Measurements from ENCODE around the gene CDC25C. TPM values are rescaled to one million over a fixed set of nuclear protein-coding genes. Genes with fewer than 3 reads are reported as not detected.

Gene CDC25C
- total RNA-seq, 1 experiment from 2014 or later = 22.7 TPM

DNA sequence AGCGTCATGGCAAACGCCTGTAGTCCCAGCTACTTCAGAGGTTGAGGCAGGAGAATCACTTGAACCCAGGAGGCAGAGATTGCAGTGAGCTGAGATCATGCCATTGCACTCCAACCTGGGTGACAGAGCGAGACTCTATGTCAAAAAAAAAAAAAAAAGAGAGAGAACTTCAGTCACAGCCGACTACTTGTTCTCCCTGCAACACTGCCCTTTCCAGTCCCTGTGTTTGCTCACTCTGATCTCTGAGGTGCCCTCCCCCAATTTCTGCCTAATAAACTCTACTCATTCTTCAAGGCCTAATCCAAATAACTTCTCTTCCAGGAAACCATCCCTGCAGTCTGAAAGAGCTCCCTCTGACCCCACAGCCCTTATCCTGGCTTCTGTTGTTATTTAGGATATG lies 85.3 kb downstream of the CDC25C start:
- Mint-ChIP-seq H3K27ac (ENCODE audit: unreplicated experiment) (peak overlapping the region; percentile 14), H3K27me3 (ENCODE audit: insufficient read depth, unreplicated experiment) (peaks cover 4% of the 10 kb centered on the region), H3K9me3 (ENCODE audit: unreplicated experiment) (no peaks in the 10 kb centered on the region), H3K4me3 (ENCODE audit: unreplicated experiment) (no peak overlapping the region), H3K36me3 (ENCODE audit: insufficient read depth, unreplicated experiment) (no peaks in the 10 kb centered on the region), H3K4me1 (ENCODE audit: low read depth, unreplicated experiment) (peaks cover 10% of the 10 kb centered on the region)
- TF ChIP-seq, protein P1, sequence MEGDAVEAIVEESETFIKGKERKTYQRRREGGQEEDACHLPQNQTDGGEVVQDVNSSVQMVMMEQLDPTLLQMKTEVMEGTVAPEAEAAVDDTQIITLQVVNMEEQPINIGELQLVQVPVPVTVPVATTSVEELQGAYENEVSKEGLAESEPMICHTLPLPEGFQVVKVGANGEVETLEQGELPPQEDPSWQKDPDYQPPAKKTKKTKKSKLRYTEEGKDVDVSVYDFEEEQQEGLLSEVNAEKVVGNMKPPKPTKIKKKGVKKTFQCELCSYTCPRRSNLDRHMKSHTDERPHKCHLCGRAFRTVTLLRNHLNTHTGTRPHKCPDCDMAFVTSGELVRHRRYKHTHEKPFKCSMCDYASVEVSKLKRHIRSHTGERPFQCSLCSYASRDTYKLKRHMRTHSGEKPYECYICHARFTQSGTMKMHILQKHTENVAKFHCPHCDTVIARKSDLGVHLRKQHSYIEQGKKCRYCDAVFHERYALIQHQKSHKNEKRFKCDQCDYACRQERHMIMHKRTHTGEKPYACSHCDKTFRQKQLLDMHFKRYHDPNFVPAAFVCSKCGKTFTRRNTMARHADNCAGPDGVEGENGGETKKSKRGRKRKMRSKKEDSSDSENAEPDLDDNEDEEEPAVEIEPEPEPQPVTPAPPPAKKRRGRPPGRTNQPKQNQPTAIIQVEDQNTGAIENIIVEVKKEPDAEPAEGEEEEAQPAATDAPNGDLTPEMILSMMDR (IDR thresholded peaks at IDR 0.05; ENCODE audit: insufficient read depth in 1 of 2, low read depth in 1 of 2, low read length in 1 of 2, severe bottlenecking in 1 of 2, unreplicated experiment in 1 of 2) = no peak
- intact Hi-C loops (cut with micrococcal nuclease; ENCODE audit: unreplicated experiment) = no loop called here
- Histone ChIP-seq H3K27me3 (replicated peaks; ENCODE audit: control insufficient read depth, insufficient read depth, low read length) (no peaks in the 10 kb centered on the region), H3K9me3 (no peaks in the 10 kb centered on the region), H3K4me3 (ENCODE audit: low read depth, low read length) (no peak overlapping the region), H3K4me1 (peaks cover 15% of the 10 kb centered on the region; the same call in 1 of the 2 replicates), H3K36me3 (ENCODE audit: control insufficient read depth, insufficient read depth, low read length) (no peaks in the 10 kb centered on the region)
- CTCF ChIA-PET = interaction anchor here (0.9 kb wide), 1 partner anchor 106 kb away, joined by 3 read pairs; no protein-coding TSS in a partner anchor
- DNase-seq = peak; percentile 43 to 58
- POLR2A ChIA-PET = no interaction called here
- BruUV-seq (replicated peaks) = no TSS peak

DNA sequence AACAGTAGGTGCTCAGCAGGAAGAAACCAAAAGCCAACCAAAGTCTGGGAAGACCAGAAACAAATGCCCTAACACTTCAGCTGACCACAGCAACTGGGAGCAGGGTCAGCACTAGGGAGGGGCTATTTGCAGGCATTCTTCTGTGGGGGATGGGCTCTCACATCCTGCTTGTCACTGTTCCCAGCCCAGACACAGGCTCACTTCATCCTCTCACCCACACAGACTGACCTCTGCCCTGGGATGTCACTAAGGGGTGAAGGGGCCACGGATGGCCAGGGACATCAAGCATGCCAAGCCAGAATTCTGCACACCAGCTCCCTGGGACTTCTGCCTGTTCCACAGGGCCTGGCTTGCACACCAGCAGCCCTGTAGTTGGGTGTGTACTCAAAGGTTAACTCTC lies 85.9 kb downstream of the CDC25C start:
- Histone ChIP-seq H3K36me3 (ENCODE audit: control insufficient read depth, insufficient read depth, low read length) (no peaks in the 10 kb centered on the region), H3K27me3 (replicated peaks; ENCODE audit: control insufficient read depth, insufficient read depth, low read length) (no peaks in the 10 kb centered on the region), H3K4me3 (ENCODE audit: low read depth, low read length) (no peak overlapping the region), H3K9me3 (no peaks in the 10 kb centered on the region), H3K4me1 (peaks cover 15% of the 10 kb centered on the region; the same call in 1 of the 2 replicates)
- no peaks in the 10 kb centered on the region for H3K9me3 Mint-ChIP-seq (ENCODE audit: unreplicated experiment)
- intact Hi-C loops (cut with micrococcal nuclease; ENCODE audit: unreplicated experiment) = no loop called here
- no TSS peak for BruUV-seq (replicated peaks)
- ChIA-PET CTCF (interaction anchor here (0.9 kb wide), 1 partner anchor 106 kb away, joined by 3 read pairs; no protein-coding TSS in a partner anchor), POLR2A (interaction anchor here (0.6 kb wide), 1 partner anchor 185 kb away, joined by 3 read pairs; no protein-coding TSS in a partner anchor)
- peak in 1 of 2 experiments; percentile 8 for DNase-seq
- peaks cover 16% of the 10 kb centered on the region for H3K4me1 Mint-ChIP-seq (ENCODE audit: low read depth, unreplicated experiment)
- TF ChIP-seq, protein P1 (IDR thresholded peaks at IDR 0.05; ENCODE audit: insufficient read depth in 1 of 2, low read depth in 1 of 2, low read length in 1 of 2, severe bottlenecking in 1 of 2, unreplicated experiment in 1 of 2) = no peak
- peaks cover 4% of the 10 kb centered on the region for H3K27me3 Mint-ChIP-seq (ENCODE audit: insufficient read depth, unreplicated experiment)
- H3K36me3 Mint-ChIP-seq (ENCODE audit: insufficient read depth, unreplicated experiment) = no peaks in the 10 kb centered on the region
- no peak overlapping the region for H3K27ac Mint-ChIP-seq (ENCODE audit: unreplicated experiment)
- no peak overlapping the region for H3K4me3 Mint-ChIP-seq (ENCODE audit: unreplicated experiment)

- ChIA-PET POLR2A (interaction anchor here (1.3 kb wide), 1 partner anchor 31 kb away, joined by 3 read pairs; the partner anchor contains the start of gene CDC23), CTCF (interaction anchor here (0.5 to 0.6 kb wide), 2 partner anchors 26 to 214 kb away, joined by 3 to 5 read pairs; no protein-coding TSS in a partner anchor)
- Mint-ChIP-seq H3K4me1 (ENCODE audit: low read depth, unreplicated experiment) (peaks cover 18% of the 10 kb centered on the region), H3K36me3 (ENCODE audit: insufficient read depth, unreplicated experiment) (no peaks in the 10 kb centered on the region), H3K4me3 (ENCODE audit: unreplicated experiment) (no peak overlapping the region), H3K27me3 (ENCODE audit: insufficient read depth, unreplicated experiment) (peaks cover 4% of the 10 kb centered on the region), H3K27ac (ENCODE audit: unreplicated experiment) (no peak overlapping the region), H3K9me3 (ENCODE audit: unreplicated experiment) (no peaks in the 10 kb centered on the region)
- intact Hi-C loops (cut with micrococcal nuclease; ENCODE audit: unreplicated experiment) = loop anchor here (5.0 kb wide), 1 partner anchor 39 kb away; no protein-coding TSS in a partner anchor
- BruUV-seq (replicated peaks) = no TSS peak
- TF ChIP-seq, protein P1 (IDR thresholded peaks at IDR 0.05; ENCODE audit: insufficient read depth in 1 of 2, low read depth in 1 of 2, low read length in 1 of 2, severe bottlenecking in 1 of 2, unreplicated experiment in 1 of 2) = no peak
- Histone ChIP-seq H3K4me1 (peaks cover 15% of the 10 kb centered on the region; the same call in 1 of the 2 replicates), H3K36me3 (ENCODE audit: control insufficient read depth, insufficient read depth, low read length) (no peaks in the 10 kb centered on the region), H3K27me3 (replicated peaks; ENCODE audit: control insufficient read depth, insufficient read depth, low read length) (no peaks in the 10 kb centered on the region), H3K9me3 (no peaks in the 10 kb centered on the region), H3K4me3 (ENCODE audit: low read depth, low read length) (no peak overlapping the region)
- DNase-seq = no peak
Observed at GRCh38 chr5:138243794-138244193, 87.8 kb downstream of the CDC25C start.

Measured in Caco-2 (cell line).